Lower lobe of right lung (tissue), 2 donors: Measurements from ENCODE around the gene RNLS. TPM values are rescaled to one million over a fixed set of nuclear protein-coding genes. Genes with fewer than 3 reads are reported as not detected.

Experiments
- ATAC-seq, 2 donors: fragments of 200-7000 bp; cut with Tn5 transposase; one replicate each; pipeline ENCODE4 v1.9.1; 2020 to 2022; ENCODE audit warnings: mild to moderate bottlenecking in 2 of 2, moderate library complexity in 2 of 2
- DNase-seq: peaks from one replicate; pipeline ENCODE4 v3.0.0-alpha.2; 2020
- H3K27ac ChIP-seq: fragments of 200-600 bp; one replicate; pipeline ENCODE4 v1.8.0; 2022
- H3K27me3 ChIP-seq: fragments of 200-600 bp; one replicate; pipeline ENCODE4 v1.8.0; 2022; ENCODE audit warnings: low read depth
- H3K36me3 ChIP-seq: fragments of 200-600 bp; one replicate; pipeline ENCODE4 v1.8.0; 2022; ENCODE audit warnings: mild to moderate bottlenecking
- H3K4me1 ChIP-seq: fragments of 200-600 bp; one replicate; pipeline ENCODE4 v1.8.0; 2022
- H3K4me3 ChIP-seq: fragments of 200-600 bp; one replicate; pipeline ENCODE4 v1.8.0; 2022; ENCODE audit warnings: mild to moderate bottlenecking
- H3K9me3 ChIP-seq: fragments of 200-600 bp; one replicate; pipeline ENCODE4 v1.8.0; 2022
- CTCF ChIP-seq: fragments of 200-600 bp; IDR thresholded peaks from one replicate; pipeline ENCODE4 v1.8.0; 2022; ENCODE audit warnings: antibody characterized with exemption, mild to moderate bottlenecking
- intact Hi-C: fragments of 100-400 bp; cut with DNase I; formaldehyde crosslinking; loops from one replicate; pipeline ENCODE4 v1.11.0; 2022
- total RNA-seq: library from RNA; stranded (reverse); fragmentation: NEBNext Ultra II Directional; extraction: Animal tissue kit (Norgen Biotek cat#: 25700); gene quantifications from one replicate; pipeline ENCODE4 v1.2.1, GENCODE V29; 2021
- donor health status: DM: no; HTN: yes; CAD: no; lungs with severe emphysema.

Gene RNLS
- total RNA-seq, 1 donor from 2014 or later = 9.6 TPM

GRCh38 chr10:88542522-88542921 lies 40.6 kb downstream of the RNLS start:
- no peak overlapping the region for H3K4me3 ChIP-seq
- H3K4me1 ChIP-seq = peaks cover 12% of the 10 kb centered on the region
- intact Hi-C loops = no loop called here
- no peaks in the 10 kb centered on the region for H3K36me3 ChIP-seq
- DNase-seq (no peak), ATAC-seq (no peak)
- no peaks in the 10 kb centered on the region for H3K9me3 ChIP-seq
- no peaks in the 10 kb centered on the region for H3K27me3 ChIP-seq
- no peak overlapping the region for H3K27ac ChIP-seq
- TF ChIP-seq CTCF = no peak

- peak; percentile 76 to 85 for ATAC-seq
- peak overlapping the region; percentile 42 for H3K27ac ChIP-seq
- H3K4me3 ChIP-seq = no peak overlapping the region
- TF ChIP-seq CTCF = no peak
- H3K4me1 ChIP-seq = peaks cover 12% of the 10 kb centered on the region
- no peaks in the 10 kb centered on the region for H3K27me3 ChIP-seq
- H3K9me3 ChIP-seq = no peaks in the 10 kb centered on the region
- DNase-seq = no peak
- intact Hi-C loops = no loop called here
- H3K36me3 ChIP-seq = no peaks in the 10 kb centered on the region
Observed at GRCh38 chr10:88541116-88541626, 41.9 kb downstream of the RNLS start.

- DNase-seq (no peak), ATAC-seq (peak; percentile 37 to 85)
- no peak overlapping the region for H3K4me3 ChIP-seq
- no peaks in the 10 kb centered on the region for H3K9me3 ChIP-seq
- peak overlapping the region; percentile 42 for H3K27ac ChIP-seq
- no peaks in the 10 kb centered on the region for H3K27me3 ChIP-seq
- H3K36me3 ChIP-seq = no peaks in the 10 kb centered on the region
- peaks cover 12% of the 10 kb centered on the region for H3K4me1 ChIP-seq
- intact Hi-C loops = no loop called here
- TF ChIP-seq CTCF = no peak
Observed at GRCh38 chr10:88540351-88540750, 42.8 kb downstream of the RNLS start.

- Histone ChIP-seq H3K9me3 (no peaks in the 10 kb centered on the region), H3K27ac (no peak overlapping the region), H3K4me3 (no peak overlapping the region), H3K27me3 (no peaks in the 10 kb centered on the region), H3K36me3 (no peaks in the 10 kb centered on the region), H3K4me1 (peaks cover 12% of the 10 kb centered on the region)
- DNase-seq (no peak), ATAC-seq (peak in 1 of 2 donors; percentile 40)
- intact Hi-C loops = no loop called here
- TF ChIP-seq CTCF = no peak
Observed at GRCh38 chr10:88538048-88538447, 45.1 kb downstream of the RNLS start.

GRCh38 chr10:88537322-88537721 lies 45.8 kb downstream of the RNLS start:
- Histone ChIP-seq H3K27ac (no peak overlapping the region), H3K9me3 (no peaks in the 10 kb centered on the region), H3K4me3 (no peak overlapping the region), H3K36me3 (no peaks in the 10 kb centered on the region), H3K4me1 (peaks cover 12% of the 10 kb centered on the region), H3K27me3 (no peaks in the 10 kb centered on the region)
- TF ChIP-seq CTCF = no peak
- no peak for ATAC-seq
- no peak for DNase-seq
- intact Hi-C loops = no loop called here

- H3K4me1 ChIP-seq = peaks cover 7% of the 10 kb centered on the region
- no peaks in the 10 kb centered on the region for H3K36me3 ChIP-seq
- no peaks in the 10 kb centered on the region for H3K27me3 ChIP-seq
- H3K4me3 ChIP-seq = no peak overlapping the region
- no peak for TF ChIP-seq CTCF
- DNase-seq (no peak), ATAC-seq (no peak)
- intact Hi-C loops = no loop called here
- no peaks in the 10 kb centered on the region for H3K9me3 ChIP-seq
- H3K27ac ChIP-seq = no peak overlapping the region
Observed at GRCh38 chr10:88536437-88536836, 46.7 kb downstream of the RNLS start.
